H1 (cell line): Measurements from ENCODE around the gene LEKR1. TPM values are rescaled to one million over a fixed set of nuclear protein-coding genes. Genes with fewer than 3 reads are reported as not detected.

Source experiments
- CTCF ChIA-PET: fragments of 300-600 bp; sonication (Branson Sonifier 250); formaldehyde crosslinking; loops from one replicate; lab custom pipeline; 2021; ENCODE audit not compliant: partially characterized antibody; lab: Charles Lee
- POLR2A ChIA-PET: fragments of 300-600 bp; sonication (Branson Sonifier 250); formaldehyde crosslinking; loops from one replicate; lab custom pipeline; 2021; ENCODE audit warnings: inconsistent platforms; ENCODE audit not compliant: partially characterized antibody; lab: Charles Lee
- DNase-seq, 2 experiments: peaks; one replicate each; pipeline versions ENCODE4 v3.0.0 to v3.0.0-alpha.2; 2010 to 2022; ENCODE audit warnings: low spot score in 2 of 2, low read depth in 1 of 2, mixed read lengths in 1 of 2
- FAIRE-seq: peaks from 2 replicates; lab custom pipeline; 2011; peaks lifted over from hg19 to GRCh38; lab: Jason Lieb, UNC
- H2AFZ ChIP-seq: 2 replicates; pipeline ENCODE4 v1.8.1; 2012; ENCODE audit warnings: low read length, inconsistent platforms
- H2AK5ac ChIP-seq: 2 replicates; pipeline ENCODE4 v1.6.1; 2013; ENCODE audit warnings: low read depth, low read length
- H2BK120ac ChIP-seq: replicated peaks from 2 replicates; pipeline ENCODE3; 2013; ENCODE audit warnings: low read depth, low read length, inconsistent platforms
- H2BK12ac ChIP-seq: 2 replicates; pipeline ENCODE4 v1.6.1; 2013; ENCODE audit warnings: low read depth, low read length
- H2BK15ac ChIP-seq: 2 replicates; pipeline ENCODE4 v1.6.1; 2013; ENCODE audit warnings: low read length
- H2BK20ac ChIP-seq: 2 replicates; pipeline ENCODE4 v1.6.1; 2013; ENCODE audit warnings: low read length
- H2BK5ac ChIP-seq: 2 replicates; pipeline ENCODE4 v1.6.1; 2013; ENCODE audit warnings: low read depth, low read length
- H3K14ac ChIP-seq: 2 replicates; pipeline ENCODE4 v1.6.1; 2013; ENCODE audit warnings: inconsistent platforms; ENCODE audit not compliant: insufficient read length
- H3K18ac ChIP-seq: 2 replicates; pipeline ENCODE4 v1.6.1; 2013; ENCODE audit warnings: low read length; ENCODE audit errors: extremely low read depth
- H3K23ac ChIP-seq: 2 replicates; pipeline ENCODE4 v1.6.1; 2013; ENCODE audit warnings: inconsistent platforms; ENCODE audit not compliant: insufficient read length
- H3K23me2 ChIP-seq: 2 replicates; pipeline ENCODE4 v1.6.1; 2013; ENCODE audit warnings: low read depth, low read length
- H3K27ac ChIP-seq: 2 replicates; pipeline ENCODE4 v1.6.1; 2011; ENCODE audit warnings: low read depth, low read length, inconsistent platforms
- H3K27me3 ChIP-seq, 4 experiments: replicated peaks in 1 of 4; 1 replicate in 1 of 4; 2 replicates in 3 of 4; pipeline versions ENCODE4 v1.6.1 to v1.8.1; 2011 to 2013; ENCODE audit warnings: low read length in 3 of 4, mild to moderate bottlenecking in 3 of 4, inconsistent platforms in 2 of 4, mixed read lengths in 2 of 4, moderate library complexity in 1 of 4; ENCODE audit not compliant: control insufficient read depth in 3 of 4, insufficient read depth in 3 of 4; ENCODE audit errors: extremely low read depth in 1 of 4
- H3K36me3 ChIP-seq, 4 experiments: 2 replicates each; pipeline versions ENCODE4 v1.6.1 to v1.8.1; 2011 to 2013; ENCODE audit warnings: mild to moderate bottlenecking in 4 of 4, low read length in 3 of 4, moderate library complexity in 2 of 4, control low read depth in 1 of 4, inconsistent platforms in 1 of 4; ENCODE audit not compliant: insufficient read depth in 4 of 4, control insufficient read depth in 2 of 4
- H3K4ac ChIP-seq: replicated peaks from 2 replicates; pipeline ENCODE3; 2013; ENCODE audit warnings: low read length, low read depth, mixed read lengths, inconsistent platforms; ENCODE audit not compliant: insufficient read length
- H3K4me1 ChIP-seq, 4 experiments: replicated peaks in 1 of 4; 1 replicate in 1 of 4; 2 replicates in 3 of 4; pipeline versions ENCODE4 v1.6.1 to v1.8.1; 2011 to 2013; ENCODE audit warnings: low read length in 3 of 4, inconsistent platforms in 2 of 4, mixed read lengths in 1 of 4; ENCODE audit not compliant: insufficient read depth in 4 of 4, control insufficient read depth in 3 of 4
- H3K4me2 ChIP-seq, 2 experiments: 2 replicates each; pipeline versions ENCODE4 v1.6.1 to v1.8.1; 2011 to 2013; ENCODE audit warnings: low read depth in 2 of 2, low read length in 2 of 2, control low read depth in 1 of 2, inconsistent platforms in 1 of 2, mild to moderate bottlenecking in 1 of 2; ENCODE audit not compliant: insufficient read depth in 1 of 2
- H3K4me3 ChIP-seq, 4 experiments: fragments of 200-600, 300-600 bp in 1 of 4; sonication (generic), shearing (Covaris generic), sonication (Bioruptor Twin) in 1 of 4; 2 replicates each; pipeline versions ENCODE4 v1.5.1 to v1.8.1; 2011 to 2016; ENCODE audit warnings: low read length in 4 of 4, low read depth in 3 of 4, control low read depth in 2 of 4, inconsistent platforms in 2 of 4, mild to moderate bottlenecking in 2 of 4, mixed read lengths in 1 of 4, moderate library complexity in 1 of 4; ENCODE audit not compliant: insufficient read depth in 2 of 4; ENCODE audit errors: extremely low read depth in 1 of 4
- H3K56ac ChIP-seq: replicated peaks from 2 replicates; pipeline ENCODE3; 2013; ENCODE audit warnings: low read depth, mild to moderate bottlenecking, mixed read lengths, low read length, inconsistent platforms; ENCODE audit not compliant: insufficient read length
- H3K79me1 ChIP-seq: 2 replicates; pipeline ENCODE4 v1.6.1; 2013; ENCODE audit warnings: low read depth, low read length, control low read depth
- H3K79me2 ChIP-seq, 2 experiments: 2 replicates each; pipeline versions ENCODE4 v1.6.1 to v1.8.1; 2012 to 2013; ENCODE audit warnings: low read length in 2 of 2, mild to moderate bottlenecking in 2 of 2, inconsistent platforms in 1 of 2; ENCODE audit not compliant: insufficient read depth in 2 of 2, control insufficient read depth in 1 of 2
- H3K9ac ChIP-seq, 4 experiments: replicated peaks in 1 of 4; 1 replicate in 1 of 4; 2 replicates in 3 of 4; pipeline versions ENCODE4 v1.6.1 to v1.8.1; 2011 to 2013; ENCODE audit warnings: low read depth in 3 of 4, low read length in 3 of 4, control low read depth in 2 of 4, mild to moderate bottlenecking in 2 of 4, moderate library complexity in 2 of 4, inconsistent platforms in 1 of 4; ENCODE audit errors: extremely low read depth in 1 of 4
- H3K9me3 ChIP-seq, 2 experiments: 2 replicates each; pipeline versions ENCODE4 v1.6.1 to v1.8.1; 2012 to 2013; ENCODE audit warnings: mild to moderate bottlenecking in 2 of 2, moderate library complexity in 2 of 2, control low read depth in 1 of 2, inconsistent platforms in 1 of 2, low read depth in 1 of 2, low read length in 1 of 2, mixed read lengths in 1 of 2; ENCODE audit not compliant: insufficient read depth in 2 of 2
- H4K20me1 ChIP-seq, 2 experiments: replicated peaks in 1 of 2; 2 replicates each; pipeline versions ENCODE3 to v1.8.1; 2011 to 2013; ENCODE audit warnings: inconsistent platforms in 2 of 2, low read length in 2 of 2, mild to moderate bottlenecking in 1 of 2; ENCODE audit not compliant: insufficient read depth in 2 of 2, control insufficient read depth in 1 of 2
- H4K5ac ChIP-seq: 2 replicates; pipeline ENCODE4 v1.6.1; 2013; ENCODE audit warnings: low read length, low read depth, mixed read lengths, inconsistent platforms; ENCODE audit not compliant: insufficient read length
- H4K8ac ChIP-seq: 2 replicates; pipeline ENCODE4 v1.8.0; 2013; ENCODE audit warnings: mild to moderate bottlenecking, moderate library complexity, low read length, inconsistent platforms; ENCODE audit not compliant: insufficient read depth; ENCODE audit errors: extremely low read depth
- H4K91ac ChIP-seq: replicated peaks from 2 replicates; pipeline ENCODE3; 2013; ENCODE audit warnings: low read length, mixed read lengths, inconsistent platforms; ENCODE audit not compliant: insufficient read length
- ASH2L ChIP-seq: fragments of 200-600, 300-600 bp; sonication (generic); IDR thresholded peaks from one replicate; pipeline ENCODE4 v1.7.1; 2017; ENCODE audit warnings: low read length
- ATF2 ChIP-seq: IDR thresholded peaks from 2 replicates; pipeline ENCODE4 v1.6.1; 2012; ENCODE audit warnings: low read length, inconsistent platforms
- HDAC2 ChIP-seq, 2 experiments: fragments of 300-600 bp in 1 of 2; sonication (generic) in 1 of 2; IDR thresholded peaks; 2 replicates each; pipeline ENCODE4 v1.6.1; 2011 to 2012; ENCODE audit warnings: low read depth in 2 of 2, low read length in 2 of 2, mild to moderate bottlenecking in 2 of 2, moderate library complexity in 2 of 2, borderline replicate concordance in 1 of 2, inconsistent platforms in 1 of 2
- NRF1 ChIP-seq: IDR thresholded peaks from 2 replicates; pipeline ENCODE4 v1.6.1; 2011; ENCODE audit warnings: mild to moderate bottlenecking, low read depth, low read length, improper control_type of control experiment
- PHF8 ChIP-seq: fragments of 200-600 bp; sonication (generic); conservative IDR thresholded peaks from 2 replicates; pipeline ENCODE4 v1.7.1; 2012; ENCODE audit warnings: low read depth, mild to moderate bottlenecking, inconsistent platforms, low read length, moderate library complexity
- SP2 ChIP-seq: IDR thresholded peaks from 2 replicates; pipeline ENCODE4 v1.6.1; 2012; ENCODE audit warnings: mild to moderate bottlenecking, low read length, inconsistent platforms
- SRF ChIP-seq: IDR thresholded peaks from 2 replicates; pipeline ENCODE4 v1.6.1; 2011; ENCODE audit warnings: mild to moderate bottlenecking, low read depth, low read length, moderate library complexity
- TEAD4 ChIP-seq: IDR thresholded peaks from 2 replicates; pipeline ENCODE4 v1.6.1; 2012; ENCODE audit warnings: low read depth, low read length, inconsistent platforms, mixed read lengths
- YY1 ChIP-seq: IDR thresholded peaks from 2 replicates; pipeline ENCODE4 v1.6.1; 2011; ENCODE audit warnings: low read depth, mild to moderate bottlenecking, low read length
- ZNF274 ChIP-seq: IDR thresholded peaks from 2 replicates; pipeline ENCODE4 v1.7.0; 2012; ENCODE audit warnings: low read length, borderline replicate concordance; ENCODE audit errors: extremely low read depth
- WGBS, 2 experiments: shearing (Covaris generic) in 1 of 2; methylation state at CpG; one replicate each; pipeline versions ENCODE4 v1.1.6 to v1.1.7; 2013 to 2015; ENCODE audit warnings: low lambda C conversion rate in 2 of 2, mixed read lengths in 2 of 2, inconsistent platforms in 1 of 2, low coverage in 1 of 2, missing lambda C conversion rate in 1 of 2; ENCODE audit not compliant: insufficient replicate concordance in 2 of 2, insufficient coverage in 1 of 2, insufficient read length in 1 of 2; ENCODE audit errors: extremely low coverage in 1 of 2, missing lambda C conversion rate in 1 of 2; 5-methylcytosine and 5-hydroxymethylcytosine counted together
- polyA plus RNA-seq, 7 experiments: library from polyadenylated mRNA; depleted of rRNA in 3 of 7; stranded (reverse) in 5 of 7; unstranded in 2 of 7; fragments of >200 nt in 5 of 7; fragments of 200-250 nt in 2 of 7; gene quantifications; 1 replicate in 5 of 7; 2 replicates in 1 of 7; 4 replicates in 1 of 7; pipeline versions ENCODE4 v1.2.1 to v1.2.3, GENCODE V29; 2011 to 2013; ENCODE audit warnings: missing spikeins in 2 of 7, mixed read lengths in 2 of 7
- total RNA-seq: library from RNA; stranded (reverse); fragmentation: NEBNext Ultra II Directional; extraction: Animal tissue kit (Norgen Biotek cat#: 25700); gene quantifications from 2 replicates; pipeline ENCODE4 v1.2.1, GENCODE V29; 2021

Gene LEKR1
- total and polyA plus RNA-seq, 2 of the 8 experiments (the other 6 are each of a cell fraction or from before 2014, with no cell fraction given) = 0.08 TPM; not detected in 1

GRCh38 chr3:157093096-157093495, 266.9 kb downstream of the LEKR1 start:
- Histone ChIP-seq H3K23ac (no peak overlapping the region), H3K56ac (no peak overlapping the region), H2AFZ (no peak overlapping the region), H3K4ac (no peak overlapping the region), H4K8ac (no peak overlapping the region), H3K9ac (no peak overlapping the region), H4K91ac (no peak overlapping the region), H3K79me2 (no peaks in the 10 kb centered on the region), H4K20me1 (no peaks in the 10 kb centered on the region), H3K27me3 (no peaks in the 10 kb centered on the region), H2BK5ac (no peak overlapping the region), H2BK20ac (no peak overlapping the region), H2BK120ac (no peak overlapping the region), H3K4me1 (peaks cover 4 to 16% (median 6%) of the 10 kb centered on the region in 4 experiments; a peak in 6 of 7 replicates), H3K36me3 (no peaks in the 10 kb centered on the region), H4K5ac (no peak overlapping the region), H3K23me2 (peaks cover 4% of the 10 kb centered on the region), H2BK15ac (no peak overlapping the region), H2AK5ac (no peak overlapping the region), H2BK12ac (no peak overlapping the region), H3K18ac (no peak overlapping the region), H3K14ac (no peak overlapping the region), H3K79me1 (no peaks in the 10 kb centered on the region), H3K9me3 (no peaks in the 10 kb centered on the region), H3K4me3 (no peak overlapping the region), H3K27ac (no peak overlapping the region), H3K4me2 (no peak overlapping the region)
- FAIRE-seq (no peak), DNase-seq (no peak)
- ChIA-PET POLR2A (interaction anchor here (1.4 kb wide), 1 partner anchor 56 kb away, joined by 4 read pairs; no protein-coding TSS in a partner anchor), CTCF (interaction anchor here (0.6 to 56.4 kb wide), 4 partner anchors 10 to 112 kb away, joined by 3 to 1014 read pairs (median 4); no protein-coding TSS in a partner anchor)
- WGBS, 2 experiments = 36% methylated on average over 1 of the region's 1 CpG; no CpG with 5 or more reads in 1 of the 2 experiments
- TF ChIP-seq PHF8 (no peak), SRF (no peak), YY1 (no peak), TEAD4 (no peak), SP2 (no peak), ZNF274 (no peak), HDAC2 (IDR thresholded peaks at IDR 0.05; ENCODE audit: borderline replicate concordance in 1 of 2, low read depth in 2 of 2, low read length in 2 of 2) (no peak), ATF2 (no peak), ASH2L (no peak), NRF1 (no peak)
